LNCaP clone FGC (cell line): ENCODE data around the gene TRAF2.
A peak's percentile ranks its signal among the peaks of the same experiment; 100 is the strongest.

Experiments
- DNase-seq: peaks from one replicate; pipeline ENCODE4 v3.0.0-alpha.2; 2011; ENCODE audit warnings: low read depth
- H3K4me3 ChIP-seq: 2 replicates; pipeline ENCODE4 v1.5.1; 2011; ENCODE audit warnings: mild to moderate bottlenecking, low read depth, low read length, control low read depth
- TF ChIP-seq, protein P1 (sequence below): IDR thresholded peaks from 2 replicates; pipeline ENCODE4 v1.5.1; 2012; ENCODE audit warnings: mild to moderate bottlenecking; ENCODE audit not compliant: control insufficient read depth, insufficient read depth; ENCODE audit errors: extremely low read depth

TRAF2 gene

DNA sequence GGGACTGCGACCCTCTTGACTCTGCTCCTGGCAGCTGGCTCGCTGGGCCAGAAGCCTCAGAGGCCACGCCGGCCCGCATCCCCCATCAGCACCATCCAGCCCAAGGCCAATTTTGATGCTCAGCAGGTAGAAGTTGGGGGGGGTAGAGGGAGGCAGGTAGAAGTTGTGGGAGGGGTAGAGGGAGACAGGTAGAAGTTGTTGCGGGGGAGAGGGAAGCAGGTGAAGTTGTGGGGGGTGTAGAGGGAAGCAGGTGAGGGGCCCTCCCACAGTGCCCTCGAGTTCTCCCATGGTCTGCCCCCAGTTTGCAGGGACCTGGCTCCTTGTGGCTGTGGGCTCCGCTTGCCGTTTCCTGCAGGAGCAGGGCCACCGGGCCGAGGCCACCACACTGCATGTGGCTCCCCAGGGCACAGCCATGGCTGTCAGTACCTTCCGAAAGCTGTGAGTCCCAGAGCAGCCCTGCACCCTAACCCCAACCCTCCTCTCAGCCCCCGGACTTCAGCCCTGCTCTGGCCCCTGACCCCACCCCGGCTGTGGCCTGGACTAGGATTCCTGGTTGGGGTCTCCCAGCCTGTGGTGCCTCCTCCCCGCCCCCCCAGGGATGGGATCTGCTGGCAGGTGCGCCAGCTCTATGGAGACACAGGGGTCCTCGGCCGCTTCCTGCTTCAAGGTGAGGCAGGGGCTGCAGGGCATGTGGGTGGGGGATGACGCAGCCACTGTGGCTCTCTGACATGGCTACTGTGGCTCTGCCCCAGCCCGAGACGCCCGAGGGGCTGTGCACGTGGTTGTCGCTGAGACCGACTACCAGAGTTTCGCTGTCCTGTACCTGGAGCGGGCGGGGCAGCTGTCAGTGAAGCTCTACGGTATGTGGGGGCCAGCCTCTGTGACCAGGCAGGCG, 59.3 kb downstream of the TRAF2 start:
- no peak for DNase-seq
- no peak overlapping the region for H3K4me3 ChIP-seq
- TF ChIP-seq, protein P1, sequence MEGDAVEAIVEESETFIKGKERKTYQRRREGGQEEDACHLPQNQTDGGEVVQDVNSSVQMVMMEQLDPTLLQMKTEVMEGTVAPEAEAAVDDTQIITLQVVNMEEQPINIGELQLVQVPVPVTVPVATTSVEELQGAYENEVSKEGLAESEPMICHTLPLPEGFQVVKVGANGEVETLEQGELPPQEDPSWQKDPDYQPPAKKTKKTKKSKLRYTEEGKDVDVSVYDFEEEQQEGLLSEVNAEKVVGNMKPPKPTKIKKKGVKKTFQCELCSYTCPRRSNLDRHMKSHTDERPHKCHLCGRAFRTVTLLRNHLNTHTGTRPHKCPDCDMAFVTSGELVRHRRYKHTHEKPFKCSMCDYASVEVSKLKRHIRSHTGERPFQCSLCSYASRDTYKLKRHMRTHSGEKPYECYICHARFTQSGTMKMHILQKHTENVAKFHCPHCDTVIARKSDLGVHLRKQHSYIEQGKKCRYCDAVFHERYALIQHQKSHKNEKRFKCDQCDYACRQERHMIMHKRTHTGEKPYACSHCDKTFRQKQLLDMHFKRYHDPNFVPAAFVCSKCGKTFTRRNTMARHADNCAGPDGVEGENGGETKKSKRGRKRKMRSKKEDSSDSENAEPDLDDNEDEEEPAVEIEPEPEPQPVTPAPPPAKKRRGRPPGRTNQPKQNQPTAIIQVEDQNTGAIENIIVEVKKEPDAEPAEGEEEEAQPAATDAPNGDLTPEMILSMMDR: no peak

DNA sequence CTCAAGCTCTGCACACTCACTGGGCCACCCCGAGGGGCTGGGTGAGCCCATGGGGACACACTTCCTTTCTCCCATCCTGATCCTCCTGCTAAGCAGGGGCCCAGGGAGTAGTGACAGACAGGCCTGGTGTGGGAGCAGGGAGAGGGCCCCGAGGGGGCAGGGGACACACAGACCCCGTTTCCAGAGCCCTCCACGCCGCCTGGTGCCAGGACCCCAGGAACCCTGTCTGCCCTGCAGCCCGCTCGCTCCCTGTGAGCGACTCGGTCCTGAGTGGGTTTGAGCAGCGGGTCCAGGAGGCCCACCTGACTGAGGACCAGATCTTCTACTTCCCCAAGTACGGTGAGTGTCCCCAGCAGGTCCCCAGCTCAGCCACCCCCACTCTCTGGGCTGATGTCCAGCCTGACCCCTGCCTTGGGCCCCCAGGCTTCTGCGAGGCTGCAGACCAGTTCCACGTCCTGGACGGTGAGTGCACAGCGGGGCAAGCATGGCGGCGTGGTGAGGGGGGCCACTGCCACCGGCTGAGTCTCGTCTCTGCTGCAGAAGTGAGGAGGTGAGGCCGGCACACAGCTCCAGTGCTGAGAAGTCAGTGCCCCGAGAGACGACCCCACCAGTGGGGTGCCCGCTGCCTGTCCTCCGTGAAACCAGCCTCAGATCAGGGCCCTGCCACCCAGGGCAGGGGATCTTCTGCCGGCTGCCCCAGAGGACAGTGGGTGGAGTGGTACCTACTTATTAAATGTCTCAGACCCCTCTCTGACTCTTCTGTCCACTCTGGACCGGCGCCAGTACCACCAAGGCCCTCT, 60.1 kb downstream of the TRAF2 start:
- no peak for DNase-seq
- TF ChIP-seq, protein P1: no peak
- H3K4me3 ChIP-seq: no peak overlapping the region

DNA sequence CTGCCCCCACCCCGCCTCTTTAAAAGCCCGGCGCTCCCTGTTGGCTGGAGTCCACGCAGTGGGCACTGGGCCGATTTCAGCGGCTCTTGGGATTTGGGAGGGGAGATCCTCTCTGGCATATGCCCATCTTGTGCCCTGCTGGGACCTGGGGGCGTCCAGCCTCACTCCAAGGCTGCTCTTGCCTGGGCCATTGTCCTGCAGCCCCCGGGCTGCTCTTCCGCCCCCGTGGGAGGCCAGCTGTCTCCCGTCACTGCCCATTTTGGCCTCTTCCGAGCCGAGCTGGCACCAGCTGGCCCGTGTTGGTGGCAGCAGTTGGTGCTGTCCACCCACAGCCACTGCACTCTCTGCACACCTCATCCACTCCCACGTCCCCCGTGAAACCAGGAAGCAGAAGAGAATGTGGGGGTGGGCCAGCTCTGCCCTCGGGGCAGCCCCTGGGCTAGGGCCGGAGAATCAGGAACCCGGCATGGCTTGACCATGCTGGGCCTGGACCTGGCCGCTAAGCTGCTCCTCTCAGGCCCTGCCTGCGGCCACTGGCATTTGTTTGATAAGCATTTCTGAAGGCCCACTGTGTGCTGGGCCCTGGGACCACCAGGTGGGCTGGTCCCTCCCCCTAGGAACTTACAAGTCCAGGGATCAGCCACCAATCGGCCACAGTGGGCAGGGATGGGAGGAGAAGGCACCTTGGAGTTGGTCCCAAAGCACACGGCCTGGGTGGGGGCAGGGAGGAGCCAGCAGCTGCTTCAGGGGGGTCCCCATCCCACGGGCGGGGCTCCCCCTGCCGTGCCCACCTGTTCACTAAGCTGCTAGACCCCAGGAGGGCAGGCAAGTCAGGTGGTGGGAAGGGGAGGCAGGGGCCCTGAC, 60.9 kb downstream of the TRAF2 start:
- H3K4me3 ChIP-seq: no peak overlapping the region
- no peak for DNase-seq
- TF ChIP-seq, protein P1: no peak

DNA sequence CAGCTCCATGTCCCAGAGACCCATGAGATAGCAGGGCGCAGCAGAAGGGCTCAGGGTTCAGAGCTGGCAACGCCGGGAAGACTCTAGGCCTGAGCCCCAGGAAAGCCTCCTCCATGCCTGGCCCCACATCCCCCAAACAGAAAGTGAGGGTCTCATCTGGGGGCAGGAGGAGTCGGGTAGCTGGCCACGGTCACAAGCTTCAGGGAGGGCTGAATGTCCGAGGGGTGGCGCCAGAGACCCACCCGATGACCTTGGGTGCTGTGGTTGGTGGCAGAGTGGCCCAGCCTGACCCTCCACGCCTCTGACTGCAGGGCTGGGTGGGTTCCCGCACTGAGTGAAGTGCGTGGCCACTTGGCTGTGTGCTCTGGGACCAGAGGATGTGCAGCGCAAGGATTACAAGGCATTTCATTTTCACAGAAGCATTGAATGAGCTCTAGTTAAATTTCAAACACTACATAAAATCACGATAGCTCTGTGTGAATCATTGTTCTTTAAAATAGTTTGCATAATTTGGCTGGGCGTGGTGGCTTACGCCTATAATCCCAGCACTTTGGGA, 61.7 kb downstream of the TRAF2 start:
- TF ChIP-seq, protein P1: 0 out of 2 replicates have a peak, but pooled peaks have one; percentile 21

DNA sequence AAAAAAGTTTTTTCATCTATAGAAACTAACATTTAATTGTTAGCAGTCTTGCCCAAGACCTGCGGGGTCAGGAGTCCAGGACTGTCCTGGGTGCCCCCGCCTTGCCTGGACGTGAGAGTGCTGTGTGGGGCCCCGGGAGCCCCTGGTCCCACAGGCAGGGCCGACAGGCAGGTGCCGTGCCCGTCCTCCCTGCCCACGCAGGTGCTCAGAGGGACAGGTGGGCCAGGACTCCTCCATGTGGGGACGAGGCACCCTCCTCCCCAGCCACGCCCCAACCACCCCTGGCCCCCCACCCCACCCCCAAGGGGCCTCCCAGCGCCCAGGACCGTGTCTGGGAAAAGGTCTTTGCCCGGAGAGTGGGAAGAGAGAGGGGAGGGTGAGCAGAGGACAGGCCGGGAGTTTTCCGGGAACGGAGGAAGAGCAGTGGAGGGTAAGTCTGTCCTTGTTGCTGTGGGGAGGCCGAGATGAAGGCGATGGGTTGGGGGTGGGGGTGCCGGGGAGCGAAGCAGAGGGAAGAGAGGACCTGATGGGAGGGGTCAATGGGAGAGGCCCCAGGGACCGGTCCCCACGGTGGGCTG, 63.0 kb downstream of the TRAF2 start:
- TF ChIP-seq, protein P1: no peak
- DNase-seq: no peak
- H3K4me3 ChIP-seq: peak overlapping the region; percentile 67

More for the DNA sequence above, 61.7 kb downstream of the TRAF2 start:
- H3K4me3 ChIP-seq: no peak overlapping the region
- no peak for DNase-seq
